SK-N-SH treated with all-trans-retinoic acid at 6 μM for 48 hours (cell line): Measurements from ENCODE around the gene PRKG1.
A peak's percentile ranks its signal among the peaks of the same experiment; 100 is the strongest.

Experiments
- ESRRG ChIP-seq: fragments of 250-450 bp; sonication (Bioruptor Pico); IDR thresholded peaks from 2 replicates; pipeline ENCODE4 v1.6.1; 2021; ENCODE audit warnings: mild to moderate bottlenecking
- GLIS3 ChIP-seq: fragments of 250-450 bp; sonication (Bioruptor Pico); IDR thresholded peaks from 2 replicates; pipeline ENCODE4 v1.5.0; 2020; ENCODE audit warnings: mild to moderate bottlenecking, moderate library complexity
- ISL1 ChIP-seq: fragments of 250-450 bp; sonication (Bioruptor Pico); IDR thresholded peaks from 2 replicates; pipeline ENCODE4 v2.1.2; 2022; ENCODE audit warnings: mild to moderate bottlenecking, moderate library complexity
- OSR1 ChIP-seq: fragments of 250-450 bp; sonication (Bioruptor Pico); IDR thresholded peaks from 2 replicates; pipeline ENCODE4 v1.8.0; 2022; ENCODE audit warnings: moderate library complexity, mild to moderate bottlenecking, inconsistent platforms
- PATZ1 ChIP-seq: fragments of 250-450 bp; sonication (Bioruptor Pico); IDR thresholded peaks from 2 replicates; pipeline ENCODE4 v1.8.0; 2020; ENCODE audit warnings: mild to moderate bottlenecking, moderate library complexity, borderline replicate concordance
- SNAI2 ChIP-seq: fragments of 250-450 bp; sonication (Bioruptor Pico); IDR thresholded peaks from 2 replicates; pipeline ENCODE4 v1.5.0; 2020; ENCODE audit warnings: mild to moderate bottlenecking, moderate library complexity
- TSHZ2 ChIP-seq: fragments of 250-450 bp; sonication (Bioruptor Pico); IDR thresholded peaks from 2 replicates; pipeline ENCODE4 v1.5.0; 2020; ENCODE audit warnings: mild to moderate bottlenecking, moderate library complexity
- ZFP3 ChIP-seq: fragments of 250-450 bp; sonication (Bioruptor Pico); IDR thresholded peaks from 2 replicates; pipeline ENCODE4 v1.5.0; 2020; ENCODE audit warnings: mild to moderate bottlenecking, moderate library complexity
- ZFP30 ChIP-seq: fragments of 450-650 bp; formaldehyde crosslinking; IDR thresholded peaks from 2 replicates; pipeline ENCODE4 v1.5.0; 2022; ENCODE audit warnings: mild to moderate bottlenecking, moderate library complexity
- ZNF8 ChIP-seq: fragments of 450-650 bp; formaldehyde crosslinking; IDR thresholded peaks from 2 replicates; pipeline ENCODE4 v1.5.0; 2020; ENCODE audit warnings: mild to moderate bottlenecking, moderate library complexity
- TF ChIP-seq, protein P1 (sequence below): fragments of 250-450 bp; sonication (Bioruptor Pico); IDR thresholded peaks from 2 replicates; pipeline ENCODE4 v1.8.0; 2021; ENCODE audit warnings: low read depth, mild to moderate bottlenecking, moderate library complexity, borderline replicate concordance
- TF ChIP-seq, protein P2 (sequence below): fragments of 250-450 bp; sonication (Bioruptor Pico); IDR thresholded peaks from 2 replicates; pipeline ENCODE4 v1.5.1; 2020; ENCODE audit warnings: low read depth, mild to moderate bottlenecking, moderate library complexity

- peak; percentile 68 for TF ChIP-seq ISL1 (CRISPR knock-in tag)
- no peak for TF ChIP-seq ESRRG (CRISPR knock-in tag)
- no peak for TF ChIP-seq OSR1 (CRISPR knock-in tag)
- no peak for TF ChIP-seq GLIS3
- TF ChIP-seq, protein P1, sequence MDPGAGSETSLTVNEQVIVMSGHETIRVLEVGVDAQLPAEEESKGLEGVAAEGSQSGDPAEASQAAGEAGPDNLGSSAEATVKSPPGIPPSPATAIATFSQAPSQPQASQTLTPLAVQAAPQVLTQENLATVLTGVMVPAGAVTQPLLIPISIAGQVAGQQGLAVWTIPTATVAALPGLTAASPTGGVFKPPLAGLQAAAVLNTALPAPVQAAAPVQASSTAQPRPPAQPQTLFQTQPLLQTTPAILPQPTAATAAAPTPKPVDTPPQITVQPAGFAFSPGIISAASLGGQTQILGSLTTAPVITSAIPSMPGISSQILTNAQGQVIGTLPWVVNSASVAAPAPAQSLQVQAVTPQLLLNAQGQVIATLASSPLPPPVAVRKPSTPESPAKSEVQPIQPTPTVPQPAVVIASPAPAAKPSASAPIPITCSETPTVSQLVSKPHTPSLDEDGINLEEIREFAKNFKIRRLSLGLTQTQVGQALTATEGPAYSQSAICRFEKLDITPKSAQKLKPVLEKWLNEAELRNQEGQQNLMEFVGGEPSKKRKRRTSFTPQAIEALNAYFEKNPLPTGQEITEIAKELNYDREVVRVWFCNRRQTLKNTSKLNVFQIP (CRISPR knock-in tag), result no peak
- no peak for TF ChIP-seq ZFP30 (CRISPR knock-in tag)
- no peak for TF ChIP-seq PATZ1 (CRISPR knock-in tag)
- no peak for TF ChIP-seq ZNF8
- TF ChIP-seq SNAI2 (CRISPR knock-in tag), result no peak
- no peak for TF ChIP-seq ZFP3 (CRISPR knock-in tag)
- TF ChIP-seq, protein P2, sequence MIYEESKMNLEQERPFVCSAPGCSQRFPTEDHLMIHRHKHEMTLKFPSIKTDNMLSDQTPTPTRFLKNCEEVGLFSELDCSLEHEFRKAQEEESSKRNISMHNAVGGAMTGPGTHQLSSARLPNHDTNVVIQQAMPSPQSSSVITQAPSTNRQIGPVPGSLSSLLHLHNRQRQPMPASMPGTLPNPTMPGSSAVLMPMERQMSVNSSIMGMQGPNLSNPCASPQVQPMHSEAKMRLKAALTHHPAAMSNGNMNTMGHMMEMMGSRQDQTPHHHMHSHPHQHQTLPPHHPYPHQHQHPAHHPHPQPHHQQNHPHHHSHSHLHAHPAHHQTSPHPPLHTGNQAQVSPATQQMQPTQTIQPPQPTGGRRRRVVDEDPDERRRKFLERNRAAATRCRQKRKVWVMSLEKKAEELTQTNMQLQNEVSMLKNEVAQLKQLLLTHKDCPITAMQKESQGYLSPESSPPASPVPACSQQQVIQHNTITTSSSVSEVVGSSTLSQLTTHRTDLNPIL (CRISPR knock-in tag), result no peak
- TF ChIP-seq TSHZ2 (CRISPR knock-in tag), result no peak
Observed at GRCh38 chr10:51029172-51029641, 45.1 kb upstream of the PRKG1 start.
